NCI-H2107 treated with DMSO at 0.1 percent for 48 hours (cell line): ENCODE results near the gene TEX29.

ENCODE experiments used
- DNase-seq: peaks from one replicate; lab custom pipeline; 2025; ENCODE audit not compliant: unreplicated experiment; lab: John Stamatoyannopoulos, UW

Gene TEX29

DNA sequence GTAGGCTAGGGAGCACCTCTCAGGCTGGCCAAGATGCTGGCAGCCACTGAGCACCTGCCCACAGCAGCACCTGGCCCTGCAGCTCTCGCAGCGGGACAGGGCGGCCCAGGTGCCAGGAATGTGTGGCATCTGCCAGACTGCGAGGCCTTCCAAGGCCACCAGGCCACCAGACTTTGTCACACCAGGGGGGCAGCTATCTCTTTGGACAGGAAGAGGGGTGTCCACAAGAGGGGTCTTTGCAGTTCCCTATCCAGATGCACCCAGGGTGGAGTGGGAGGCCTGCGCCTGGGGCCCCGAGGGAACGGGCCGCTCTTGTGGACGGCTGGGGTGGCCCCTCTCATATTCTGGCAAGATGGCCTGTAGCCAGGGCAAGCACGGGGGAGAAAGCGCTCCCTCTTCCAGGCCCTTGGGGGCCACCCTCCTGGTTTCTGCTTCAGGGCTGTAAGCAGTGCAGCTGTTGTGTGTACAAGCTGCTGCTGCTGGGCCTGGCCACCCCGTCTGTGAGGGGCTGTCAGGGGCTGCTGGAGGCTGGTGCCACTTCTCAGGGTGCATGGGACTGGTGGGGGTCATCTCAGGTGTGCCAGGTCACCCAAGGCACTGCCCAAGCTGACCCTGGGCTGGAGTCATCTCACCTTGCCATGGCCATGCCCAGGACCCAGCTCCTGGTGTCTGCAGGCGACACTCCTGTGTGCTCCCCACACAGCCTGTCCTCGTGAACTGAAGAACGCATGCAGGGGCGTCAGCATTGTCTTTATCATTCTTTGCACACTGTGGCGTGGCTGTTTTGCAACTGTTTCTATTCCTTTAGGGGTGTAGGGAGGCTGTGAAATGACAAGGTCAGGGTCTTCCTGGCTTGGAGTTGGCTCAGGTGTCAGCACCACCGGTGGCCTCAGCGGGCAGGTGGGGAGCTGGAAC, 1.8 kb downstream of the TEX29 start:
- DNase-seq = no peak

DNA sequence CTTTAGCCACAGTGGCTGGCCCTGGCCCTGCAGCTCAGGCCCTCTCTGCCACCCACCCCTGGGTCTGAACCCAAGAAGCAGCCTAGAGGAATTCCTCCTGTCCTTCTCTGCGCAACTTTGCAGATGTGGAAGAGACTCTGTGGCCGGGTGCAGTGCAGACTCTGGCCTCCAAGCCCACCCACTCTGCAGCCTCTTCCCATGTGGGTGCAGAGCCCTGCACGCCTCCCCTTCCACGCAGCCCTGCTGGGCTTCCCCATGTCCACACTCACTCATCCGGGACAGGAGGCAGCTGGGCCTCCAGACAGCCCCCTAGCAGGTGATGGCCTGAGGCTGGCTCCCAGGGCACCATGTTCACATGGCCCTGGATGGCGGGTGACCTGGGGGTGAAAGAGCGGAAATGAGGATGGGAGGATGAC, 2.5 kb downstream of the TEX29 start:
- no peak for DNase-seq

GRCh38 chr13:111323549-111323948, 3.1 kb downstream of the TEX29 start:
- DNase-seq = no peak

GRCh38 chr13:111323950-111324651, 3.7 kb downstream of the TEX29 start:
- no peak for DNase-seq

DNA sequence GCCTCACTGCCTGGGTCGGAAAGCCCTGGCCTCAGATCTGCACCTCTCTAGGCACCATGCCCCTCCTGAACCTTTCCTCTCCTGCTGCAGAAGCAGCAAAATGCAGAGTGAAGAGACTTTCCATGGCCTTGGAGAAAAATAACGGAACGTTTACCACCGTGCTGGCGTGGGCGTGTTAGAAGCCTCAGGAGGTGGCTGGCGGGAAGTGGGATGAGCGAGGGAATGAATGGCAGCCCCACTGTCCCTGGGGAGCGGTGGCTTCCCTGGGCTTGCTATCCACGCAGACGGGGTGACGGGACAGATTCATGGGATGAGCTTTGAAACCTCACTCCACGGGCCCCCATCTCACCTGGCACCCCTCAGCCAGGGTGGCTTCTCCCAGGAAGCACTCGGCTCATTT, 4.3 kb downstream of the TEX29 start:
- no peak for DNase-seq

DNA sequence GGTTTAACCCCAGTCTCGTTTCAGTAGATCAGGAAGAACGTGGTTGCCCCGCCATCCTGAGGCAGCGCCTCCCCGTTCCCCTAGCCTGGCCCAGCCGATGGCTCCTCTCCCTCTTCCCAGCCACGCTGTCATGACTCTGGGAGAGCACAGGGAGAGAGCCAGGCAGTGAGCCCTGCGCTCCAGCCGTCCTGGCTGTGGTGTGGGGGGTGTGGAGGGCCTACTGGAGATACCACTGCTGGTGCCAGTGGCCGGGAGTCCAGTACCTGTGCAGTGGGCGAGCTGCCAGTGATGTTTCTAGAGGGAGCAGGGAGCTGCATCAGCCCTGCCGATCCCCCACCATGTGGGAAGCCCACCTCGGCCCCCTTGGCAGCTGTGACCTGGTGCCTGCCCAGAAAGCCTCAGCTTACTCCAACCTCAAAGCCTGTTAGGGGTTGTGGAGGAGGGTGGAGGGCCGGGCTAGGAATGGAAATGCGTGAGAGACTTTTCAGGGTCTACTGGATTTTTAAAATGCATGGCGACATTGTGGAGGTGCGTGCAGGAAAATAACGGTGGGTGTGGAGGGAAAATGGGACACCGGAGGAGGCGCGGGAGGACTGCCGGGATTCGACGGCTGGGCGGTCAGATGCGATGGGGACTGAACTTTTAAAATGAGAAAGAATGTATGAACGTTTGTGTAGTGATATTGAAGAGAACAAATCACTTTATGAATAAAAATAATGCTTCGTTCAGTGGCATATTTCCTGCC, 4.9 kb downstream of the TEX29 start:
- DNase-seq = no peak

DNA sequence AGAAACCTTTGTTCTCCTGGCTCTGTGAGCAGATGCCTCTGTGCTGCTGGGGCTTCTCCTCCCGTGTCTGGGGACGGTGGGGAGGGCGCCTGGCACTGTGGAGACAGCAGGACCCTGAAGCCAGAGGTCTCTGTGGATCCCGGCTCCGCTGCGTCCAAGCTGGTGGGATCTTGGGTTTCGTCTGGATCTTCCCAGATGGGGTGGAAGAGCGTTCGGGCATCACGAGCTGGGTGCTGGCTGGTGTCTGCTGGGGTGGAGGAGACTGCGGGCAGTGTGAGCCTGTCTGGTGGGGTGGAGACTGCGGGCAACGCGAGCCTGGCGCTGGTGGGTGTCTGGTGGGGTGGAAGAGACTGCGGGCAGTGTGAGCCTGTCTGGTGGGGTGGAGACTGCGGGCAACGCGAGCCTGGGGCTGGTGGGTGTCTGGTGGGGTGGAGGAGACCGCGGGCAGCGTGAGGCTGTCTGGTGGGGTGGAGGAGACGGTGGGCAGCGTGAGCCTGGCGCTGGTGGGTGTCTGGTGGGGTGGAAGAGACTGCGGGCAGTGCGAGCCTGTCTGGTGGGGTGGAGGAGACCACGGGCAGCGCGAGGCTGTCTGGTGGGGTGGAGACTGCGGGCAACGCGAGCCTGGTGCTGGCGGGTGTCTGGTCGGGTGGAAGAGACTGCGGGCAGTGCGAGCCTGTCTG, 5.6 kb downstream of the TEX29 start:
- DNase-seq = no peak

- no peak for DNase-seq
Observed at GRCh38 chr13:111326621-111326965, 6.2 kb downstream of the TEX29 start.

DNA sequence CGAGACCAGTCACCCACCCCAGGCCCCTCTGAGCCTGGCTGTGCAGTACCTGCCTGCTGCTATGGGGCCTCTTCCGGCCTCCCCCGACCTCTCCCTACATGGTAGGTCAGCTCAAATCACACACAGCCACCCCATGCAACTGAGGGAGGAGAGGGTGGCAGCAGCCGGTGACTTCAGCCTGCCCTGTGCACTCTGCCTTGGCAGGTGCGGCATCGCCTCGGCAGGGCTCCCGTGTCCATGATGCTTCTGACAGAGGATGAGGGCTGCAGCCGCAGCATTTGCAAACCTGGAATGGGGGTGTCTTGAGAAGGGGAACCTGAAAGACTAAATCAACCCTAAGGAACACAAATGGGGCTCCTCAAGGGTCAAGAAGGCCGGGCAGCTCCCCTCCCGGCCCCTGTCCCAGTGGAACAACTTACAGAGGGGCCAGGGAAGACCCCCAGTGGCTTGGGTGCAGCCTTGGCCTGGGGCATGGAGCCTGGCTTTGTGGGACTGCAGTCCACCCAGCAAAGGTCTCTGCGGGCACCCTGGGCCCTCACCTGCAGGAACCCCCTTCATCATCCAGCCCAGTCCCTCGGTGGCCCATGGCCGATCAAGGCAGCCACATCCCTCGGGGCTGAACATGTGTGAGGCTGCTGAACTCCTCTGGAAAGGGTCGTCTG, 6.7 kb downstream of the TEX29 start:
- DNase-seq = no peak

- DNase-seq = no peak
Observed at GRCh38 chr13:111327730-111328573, 7.5 kb downstream of the TEX29 start.

GRCh38 chr13:111328574-111329410, 8.3 kb downstream of the TEX29 start:
- DNase-seq = no peak

- no peak for DNase-seq
Observed at GRCh38 chr13:111329641-111330040, 9.2 kb downstream of the TEX29 start.

DNA sequence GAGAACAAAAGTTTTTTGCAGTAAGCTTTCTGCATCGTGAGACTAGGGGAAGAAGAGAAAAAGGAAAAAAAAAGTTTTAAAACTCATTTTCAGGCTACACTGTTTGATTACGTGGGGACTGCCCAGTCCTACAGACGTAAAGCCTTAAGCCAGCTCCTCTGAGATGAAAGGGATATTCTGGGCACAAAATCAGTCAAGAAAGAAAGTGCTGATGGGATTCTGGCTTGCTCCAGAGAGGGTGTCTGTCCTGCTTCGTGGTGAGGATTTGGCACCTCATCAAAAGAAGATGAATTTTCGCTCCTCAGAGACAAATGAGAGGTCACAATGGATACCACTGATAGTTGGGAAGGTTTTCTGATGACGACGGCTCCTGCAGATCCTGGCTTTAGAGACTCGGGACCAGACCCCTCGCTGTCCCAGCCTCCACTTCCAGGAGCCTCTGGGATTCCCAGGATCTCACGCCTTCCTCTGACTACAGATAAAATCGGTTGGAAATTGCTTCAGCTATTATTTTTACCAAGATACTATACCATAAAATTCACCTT, 9.7 kb downstream of the TEX29 start:
- DNase-seq = no peak

DNA sequence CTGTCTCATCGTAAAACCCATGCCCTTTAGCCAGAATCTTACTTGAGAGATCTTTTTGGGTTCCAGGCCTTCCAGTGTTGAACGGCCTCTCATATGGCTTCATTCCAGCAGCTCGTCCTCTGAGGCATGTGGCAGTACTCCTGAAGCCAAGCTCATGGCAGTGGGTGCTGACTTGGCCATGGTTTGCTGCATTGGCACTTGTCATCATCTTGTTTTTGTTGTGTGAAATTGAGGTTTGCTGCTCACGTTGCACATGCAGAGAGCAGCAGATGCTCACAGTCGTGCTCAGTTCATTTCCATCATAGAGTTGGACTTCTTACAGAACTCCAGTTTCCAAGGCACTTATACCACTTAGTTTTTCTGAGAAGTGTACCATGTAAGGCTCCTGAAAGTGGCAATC, 14.9 kb downstream of the TEX29 start:
- DNase-seq = no peak

- no peak for DNase-seq
Observed at GRCh38 chr13:111336666-111337065, 16.2 kb downstream of the TEX29 start.

DNA sequence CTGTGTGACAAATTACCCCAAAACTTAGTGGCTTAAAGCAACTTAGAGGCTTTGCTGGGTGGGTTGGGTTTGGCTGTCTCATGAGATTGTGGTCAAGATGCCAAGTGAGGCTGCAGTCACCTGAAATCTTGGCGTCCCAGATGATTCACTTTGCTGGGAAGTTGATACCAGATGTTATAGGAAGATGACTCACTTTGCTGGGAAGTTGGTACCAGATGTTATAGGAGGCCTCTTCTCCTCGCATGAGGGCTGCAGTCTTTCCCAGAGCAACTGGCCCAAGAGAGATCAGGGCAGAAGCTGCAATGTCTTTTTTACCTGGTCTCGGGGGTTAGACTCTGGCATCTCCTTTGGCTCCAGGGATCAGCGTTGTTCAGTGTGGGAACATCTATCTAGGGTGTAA, 16.8 kb downstream of the TEX29 start:
- no peak for DNase-seq

DNA sequence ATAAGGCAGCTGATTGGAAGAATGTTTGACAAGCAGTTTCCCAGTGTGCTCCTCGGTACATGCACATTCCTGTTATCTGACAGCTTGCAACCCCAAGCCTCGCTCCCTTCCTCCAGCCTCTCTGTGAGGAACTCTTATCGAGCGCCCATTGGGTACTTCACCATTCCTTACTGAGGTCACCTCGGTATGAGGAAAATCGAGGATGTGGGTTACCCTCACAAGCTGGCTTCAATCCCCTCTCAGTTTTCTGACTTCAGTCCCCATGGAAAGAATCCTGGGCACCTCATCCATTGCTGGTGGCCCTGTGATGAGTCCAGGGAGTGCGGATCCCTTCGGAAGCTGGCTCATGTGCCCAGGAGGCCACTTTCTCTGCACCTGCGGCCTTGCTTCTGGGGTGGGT, 17.3 kb downstream of the TEX29 start:
- no peak for DNase-seq

- no peak for DNase-seq
Observed at GRCh38 chr13:111338841-111339240, 18.4 kb downstream of the TEX29 start.
